ENCODE data around the gene TINAGL1. TPM values are rescaled to one million over a fixed set of nuclear protein-coding genes. Genes with fewer than 3 reads are reported as not detected.

Gene TINAGL1
- total and polyA plus RNA-seq, 2 experiments from 2014 or later: 1.1 to 3.5 TPM

GRCh38 chr1:31595836-31596736 is 19.8 kb downstream of the TINAGL1 start:
- Histone ChIP-seq H4K20me1 (ENCODE audit: insufficient read depth) (no peaks in the 10 kb centered on the region), H3K4me2 (ENCODE audit: unreplicated experiment) (no peak overlapping the region), H3K9me3 (ENCODE audit: low read depth) (no peaks in the 10 kb centered on the region), H3K4me1 (ENCODE audit: insufficient read depth) (no peaks in the 10 kb centered on the region), H3F3A (ENCODE audit: insufficient read depth) (no peaks in the 10 kb centered on the region), H3K9me2 (ENCODE audit: insufficient read depth) (no peaks in the 10 kb centered on the region), H3K27ac (no peak overlapping the region), H3K9ac (no peak overlapping the region), H3K79me2 (ENCODE audit: insufficient read depth) (no peaks in the 10 kb centered on the region), H3K27me3 (replicated peaks; ENCODE audit: insufficient read depth) (no peaks in the 10 kb centered on the region), H3K36me3 (ENCODE audit: low read depth) (no peaks in the 10 kb centered on the region), H2AFZ (no peak overlapping the region), H3K4me3 (no peak overlapping the region)
- TF ChIP-seq EZH2 (IDR thresholded peaks at IDR 0.05; ENCODE audit: insufficient read depth, poor library complexity, severe bottlenecking) (no peak), EZH2phosphoT487 (IDR thresholded peaks at IDR 0.05; ENCODE audit: insufficient read depth, low read depth) (no peak)
- DNase-seq: no peak
- in situ Hi-C loops (cut with MboI): no loop called here
- WGBS, 2 experiments (ENCODE audit: low coverage in 1 of 2, low lambda C conversion rate in 2 of 2, missing lambda C conversion rate in 2 of 2): 83 to 94% methylated on average over 4 of the region's 4 CpGs

GRCh38 chr1:31596737-31597097 is 20.4 kb downstream of the TINAGL1 start:
- no peaks in the 10 kb centered on the region for H3F3A ChIP-seq (ENCODE audit: insufficient read depth)
- 69 to 71% methylated on average over 6 of the region's 6 CpGs for WGBS, 2 experiments (ENCODE audit: low coverage in 1 of 2, low lambda C conversion rate in 2 of 2, missing lambda C conversion rate in 2 of 2)
- H3K9me3 ChIP-seq (ENCODE audit: low read depth): no peaks in the 10 kb centered on the region
- H3K4me2 ChIP-seq (ENCODE audit: unreplicated experiment): no peak overlapping the region
- DNase-seq: no peak
- no peak overlapping the region for H3K9ac ChIP-seq
- TF ChIP-seq EZH2phosphoT487 (IDR thresholded peaks at IDR 0.05; ENCODE audit: insufficient read depth, low read depth): no peak
- TF ChIP-seq EZH2 (IDR thresholded peaks at IDR 0.05; ENCODE audit: insufficient read depth, poor library complexity, severe bottlenecking): no peak
- no peaks in the 10 kb centered on the region for H4K20me1 ChIP-seq (ENCODE audit: insufficient read depth)
- no peaks in the 10 kb centered on the region for H3K9me2 ChIP-seq (ENCODE audit: insufficient read depth)
- no peaks in the 10 kb centered on the region for H3K36me3 ChIP-seq (ENCODE audit: low read depth)
- no peak overlapping the region for H3K27ac ChIP-seq
- in situ Hi-C loops (cut with MboI): no loop called here
- H3K4me3 ChIP-seq: no peak overlapping the region
- H3K27me3 ChIP-seq (replicated peaks; ENCODE audit: insufficient read depth): no peaks in the 10 kb centered on the region
- no peak overlapping the region for H2AFZ ChIP-seq
- no peaks in the 10 kb centered on the region for H3K79me2 ChIP-seq (ENCODE audit: insufficient read depth)
- H3K4me1 ChIP-seq (ENCODE audit: insufficient read depth): no peaks in the 10 kb centered on the region

GRCh38 chr1:31598980-31599379 is 22.7 kb downstream of the TINAGL1 start:
- H3K79me2 ChIP-seq (ENCODE audit: insufficient read depth): no peaks in the 10 kb centered on the region
- 77 to 84% methylated on average over 7 of the region's 7 CpGs for WGBS, 2 experiments (ENCODE audit: low coverage in 1 of 2, low lambda C conversion rate in 2 of 2, missing lambda C conversion rate in 2 of 2)
- DNase-seq: no peak
- TF ChIP-seq EZH2phosphoT487 (IDR thresholded peaks at IDR 0.05; ENCODE audit: insufficient read depth, low read depth) (no peak), EZH2 (IDR thresholded peaks at IDR 0.05; ENCODE audit: insufficient read depth, poor library complexity, severe bottlenecking) (no peak)
- in situ Hi-C loops (cut with MboI): no loop called here
- no peaks in the 10 kb centered on the region for H3F3A ChIP-seq (ENCODE audit: insufficient read depth)
- no peaks in the 10 kb centered on the region for H3K36me3 ChIP-seq (ENCODE audit: low read depth)
- H3K4me3 ChIP-seq: no peak overlapping the region
- H3K9ac ChIP-seq: no peak overlapping the region
- H3K4me2 ChIP-seq (ENCODE audit: unreplicated experiment): no peak overlapping the region
- H3K27me3 ChIP-seq (replicated peaks; ENCODE audit: insufficient read depth): no peaks in the 10 kb centered on the region
- no peaks in the 10 kb centered on the region for H3K9me2 ChIP-seq (ENCODE audit: insufficient read depth)
- no peak overlapping the region for H2AFZ ChIP-seq
- H3K27ac ChIP-seq: no peak overlapping the region
- H3K9me3 ChIP-seq (ENCODE audit: low read depth): no peaks in the 10 kb centered on the region
- H3K4me1 ChIP-seq (ENCODE audit: insufficient read depth): no peaks in the 10 kb centered on the region
- no peaks in the 10 kb centered on the region for H4K20me1 ChIP-seq (ENCODE audit: insufficient read depth)

GRCh38 chr1:31600641-31601040 is 24.3 kb downstream of the TINAGL1 start:
- Histone ChIP-seq H3K36me3 (ENCODE audit: low read depth) (no peaks in the 10 kb centered on the region), H3K4me1 (ENCODE audit: insufficient read depth) (peaks cover 6% of the 10 kb centered on the region; the same call in 1 of the 2 replicates), H3K9ac (no peak overlapping the region), H2AFZ (no peak overlapping the region), H3K4me3 (no peak overlapping the region), H3K4me2 (ENCODE audit: unreplicated experiment) (no peak overlapping the region), H3K27me3 (replicated peaks; ENCODE audit: insufficient read depth) (no peaks in the 10 kb centered on the region), H4K20me1 (ENCODE audit: insufficient read depth) (no peaks in the 10 kb centered on the region), H3K9me2 (ENCODE audit: insufficient read depth) (no peaks in the 10 kb centered on the region), H3F3A (ENCODE audit: insufficient read depth) (no peaks in the 10 kb centered on the region), H3K9me3 (ENCODE audit: low read depth) (no peaks in the 10 kb centered on the region), H3K27ac (no peak overlapping the region), H3K79me2 (ENCODE audit: insufficient read depth) (no peaks in the 10 kb centered on the region)
- in situ Hi-C loops (cut with MboI): no loop called here
- 52 to 55% methylated on average over 2 of the region's 2 CpGs for WGBS, 2 experiments (ENCODE audit: low coverage in 1 of 2, low lambda C conversion rate in 2 of 2, missing lambda C conversion rate in 2 of 2)
- no peak for DNase-seq
- TF ChIP-seq EZH2phosphoT487 (IDR thresholded peaks at IDR 0.05; ENCODE audit: insufficient read depth, low read depth) (no peak), EZH2 (IDR thresholded peaks at IDR 0.05; ENCODE audit: insufficient read depth, poor library complexity, severe bottlenecking) (no peak)
